HG02610 (cell line): ENCODE results near the gene IL3.

Experiments used
- ATAC-seq: cut with Tn5 transposase; IDR thresholded peaks from one replicate; pipeline ENCODE4 v1.9.1; 2021; ENCODE audit warnings: mild to moderate bottlenecking, moderate library complexity; ENCODE audit not compliant: unreplicated experiment

Gene IL3

DNA sequence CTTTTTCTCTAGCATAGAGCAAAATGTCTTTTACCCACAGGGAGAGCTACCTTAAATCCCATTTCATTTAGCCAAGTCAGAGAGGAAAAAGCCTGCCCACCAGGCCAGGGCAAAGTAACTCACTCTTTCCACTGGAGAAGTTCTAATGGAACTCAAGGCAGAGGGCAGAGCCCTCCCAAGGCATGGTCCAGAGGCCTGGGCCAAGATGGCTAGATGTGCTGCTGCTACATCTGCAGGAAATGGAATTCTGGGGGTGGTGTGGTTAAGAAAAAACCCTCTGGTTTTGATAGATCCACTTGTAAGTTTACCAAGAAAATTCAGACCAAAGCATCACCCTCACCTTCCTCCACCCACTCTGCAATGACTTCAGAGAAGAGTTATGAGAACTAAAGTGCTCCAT, 50.5 kb downstream of the IL3 start:
- no peak for ATAC-seq

DNA sequence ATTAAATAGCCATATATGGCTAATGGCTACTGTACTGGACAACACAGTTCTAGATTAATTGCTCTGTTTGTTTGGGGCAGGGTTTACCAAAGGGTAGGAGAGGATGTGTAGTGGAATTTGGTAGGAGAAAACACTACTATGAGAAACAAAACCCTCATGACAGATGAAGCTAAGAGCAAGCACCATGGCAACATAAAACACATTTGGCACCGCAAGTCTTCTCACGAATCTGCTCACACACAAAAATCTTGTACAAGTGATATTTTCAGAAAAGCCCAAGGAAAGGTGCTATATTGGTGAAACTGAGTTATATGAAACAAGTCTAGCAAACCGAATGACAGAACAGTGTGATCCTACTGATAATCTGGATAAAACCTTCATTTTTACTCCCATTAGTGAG, 51.7 kb downstream of the IL3 start:
- ATAC-seq = no peak
